ENCODE results near the gene FGF14. TPM values are rescaled to one million over a fixed set of nuclear protein-coding genes. Genes with fewer than 3 reads are reported as not detected.

The FGF14 gene
- polyA plus RNA-seq, 1 donor (not counting 4 experiments of a cell fraction or from before 2014, with no cell fraction given) = 0.09 TPM

DNA sequence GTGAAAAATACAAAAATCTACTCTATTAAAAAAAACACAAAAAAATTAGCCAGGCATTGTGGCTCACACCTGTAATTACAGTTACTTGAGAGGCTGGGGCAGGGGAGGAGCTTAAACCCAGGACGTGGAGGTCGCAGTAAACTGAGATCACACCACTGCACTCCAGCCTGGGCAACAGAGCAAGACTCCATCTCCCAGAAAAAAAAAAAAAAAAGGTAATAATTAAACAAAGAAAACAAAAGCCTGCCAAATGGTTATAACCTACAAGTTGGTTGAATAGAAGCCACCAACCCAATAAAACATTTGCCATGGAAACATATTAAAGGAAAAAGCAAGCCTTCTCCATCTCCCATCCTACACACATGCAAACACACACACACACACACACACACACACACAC, 694.2 kb downstream of the FGF14 start:
- Histone ChIP-seq H3K9me3 (ENCODE audit: control insufficient read depth, low read depth, low read length) (no peaks in the 10 kb centered on the region), H3K27me3 (ENCODE audit: control insufficient read depth, extremely low read depth, insufficient read depth, low read length) (no peaks in the 10 kb centered on the region), H3K9me1 (ENCODE audit: control insufficient read depth, extremely low read depth, insufficient read depth, low read length) (no peaks in the 10 kb centered on the region), H3K4me1 (ENCODE audit: control insufficient read depth, extremely low read depth, insufficient read depth, low read length) (no peaks in the 10 kb centered on the region), H3K27ac (ENCODE audit: control insufficient read depth, insufficient read depth, low read length) (no peak overlapping the region), H3K4me3 (ENCODE audit: control insufficient read depth in 2 of 3, extremely low read depth in 1 of 3, insufficient read depth in 2 of 3, low read depth in 1 of 3, low read length in 3 of 3) (no peak overlapping the region), H3K4me2 (ENCODE audit: control insufficient read depth, extremely low read depth, insufficient read depth, low read depth, low read length) (no peak overlapping the region), H3K36me3 (ENCODE audit: control insufficient read depth in 2 of 2, extremely low read depth in 1 of 2, insufficient read depth in 2 of 2, low read length in 2 of 2) (no peaks in the 10 kb centered on the region), H3K79me2 (ENCODE audit: control insufficient read depth, insufficient read depth, low read length) (no peaks in the 10 kb centered on the region), H2AFZ (ENCODE audit: control insufficient read depth, low read length) (no peak overlapping the region), H4K20me1 (ENCODE audit: control insufficient read depth, extremely low read depth, insufficient read depth, low read length) (no peaks in the 10 kb centered on the region), H3K9ac (ENCODE audit: control insufficient read depth, extremely low read depth, insufficient read depth, low read length) (no peak overlapping the region)
- FAIRE-seq = no peak
- dilution Hi-C loops (cut with MboI; ENCODE audit: extremely low pct_ligation_motif_present, low sequenced_read_pairs) = no loop called here
- DNase-seq (ENCODE audit: low read depth, low spot score) = no peak
- TF ChIP-seq, protein P1, sequence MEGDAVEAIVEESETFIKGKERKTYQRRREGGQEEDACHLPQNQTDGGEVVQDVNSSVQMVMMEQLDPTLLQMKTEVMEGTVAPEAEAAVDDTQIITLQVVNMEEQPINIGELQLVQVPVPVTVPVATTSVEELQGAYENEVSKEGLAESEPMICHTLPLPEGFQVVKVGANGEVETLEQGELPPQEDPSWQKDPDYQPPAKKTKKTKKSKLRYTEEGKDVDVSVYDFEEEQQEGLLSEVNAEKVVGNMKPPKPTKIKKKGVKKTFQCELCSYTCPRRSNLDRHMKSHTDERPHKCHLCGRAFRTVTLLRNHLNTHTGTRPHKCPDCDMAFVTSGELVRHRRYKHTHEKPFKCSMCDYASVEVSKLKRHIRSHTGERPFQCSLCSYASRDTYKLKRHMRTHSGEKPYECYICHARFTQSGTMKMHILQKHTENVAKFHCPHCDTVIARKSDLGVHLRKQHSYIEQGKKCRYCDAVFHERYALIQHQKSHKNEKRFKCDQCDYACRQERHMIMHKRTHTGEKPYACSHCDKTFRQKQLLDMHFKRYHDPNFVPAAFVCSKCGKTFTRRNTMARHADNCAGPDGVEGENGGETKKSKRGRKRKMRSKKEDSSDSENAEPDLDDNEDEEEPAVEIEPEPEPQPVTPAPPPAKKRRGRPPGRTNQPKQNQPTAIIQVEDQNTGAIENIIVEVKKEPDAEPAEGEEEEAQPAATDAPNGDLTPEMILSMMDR (optimal IDR thresholded peaks at IDR 0.05 in 1 of 3, IDR thresholded peaks at IDR 0.05 in 1 of 3, conservative IDR thresholded peaks at IDR 0.05 in 1 of 3; ENCODE audit: extremely low read depth in 1 of 3, insufficient read depth in 2 of 3, low read length in 3 of 3) = no peak
- TF ChIP-seq EZH2 (IDR thresholded peaks at IDR 0.05; ENCODE audit: low read length) = no peak

DNA sequence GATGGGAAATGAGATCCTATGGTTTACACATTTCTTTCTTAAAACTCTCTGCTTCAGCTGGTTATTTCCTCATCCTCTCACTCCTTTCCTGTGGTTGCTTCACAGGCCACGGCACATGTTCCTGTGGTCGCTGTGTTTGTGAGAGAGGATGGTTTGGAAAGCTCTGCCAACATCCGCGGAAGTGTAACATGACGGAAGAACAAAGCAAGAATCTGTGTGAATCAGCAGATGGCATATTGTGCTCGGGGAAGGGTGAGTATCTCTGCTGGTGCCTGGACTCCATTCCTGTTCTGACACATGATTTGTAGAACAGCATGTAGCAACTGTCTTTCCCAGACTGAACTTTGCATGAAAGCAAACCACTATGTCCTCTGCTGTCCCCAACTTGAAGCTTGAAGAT, 695.2 kb downstream of the FGF14 start:
- Histone ChIP-seq H3K9ac (ENCODE audit: control insufficient read depth, extremely low read depth, insufficient read depth, low read length) (no peak overlapping the region), H4K20me1 (ENCODE audit: control insufficient read depth, extremely low read depth, insufficient read depth, low read length) (no peaks in the 10 kb centered on the region), H3K36me3 (ENCODE audit: control insufficient read depth in 2 of 2, extremely low read depth in 1 of 2, insufficient read depth in 2 of 2, low read length in 2 of 2) (no peaks in the 10 kb centered on the region), H3K79me2 (ENCODE audit: control insufficient read depth, insufficient read depth, low read length) (no peaks in the 10 kb centered on the region), H3K4me1 (ENCODE audit: control insufficient read depth, extremely low read depth, insufficient read depth, low read length) (no peaks in the 10 kb centered on the region), H2AFZ (ENCODE audit: control insufficient read depth, low read length) (no peak overlapping the region), H3K9me3 (ENCODE audit: control insufficient read depth, low read depth, low read length) (no peaks in the 10 kb centered on the region), H3K27ac (ENCODE audit: control insufficient read depth, insufficient read depth, low read length) (no peak overlapping the region), H3K9me1 (ENCODE audit: control insufficient read depth, extremely low read depth, insufficient read depth, low read length) (no peaks in the 10 kb centered on the region), H3K27me3 (ENCODE audit: control insufficient read depth, extremely low read depth, insufficient read depth, low read length) (no peaks in the 10 kb centered on the region), H3K4me3 (ENCODE audit: control insufficient read depth in 2 of 3, extremely low read depth in 1 of 3, insufficient read depth in 2 of 3, low read depth in 1 of 3, low read length in 3 of 3) (no peak overlapping the region), H3K4me2 (ENCODE audit: control insufficient read depth, extremely low read depth, insufficient read depth, low read depth, low read length) (no peak overlapping the region)
- no peak for DNase-seq (ENCODE audit: low read depth, low spot score)
- FAIRE-seq = no peak
- TF ChIP-seq, protein P1 (optimal IDR thresholded peaks at IDR 0.05 in 1 of 3, IDR thresholded peaks at IDR 0.05 in 1 of 3, conservative IDR thresholded peaks at IDR 0.05 in 1 of 3; ENCODE audit: extremely low read depth in 1 of 3, insufficient read depth in 2 of 3, low read length in 3 of 3) = no peak
- TF ChIP-seq EZH2 (IDR thresholded peaks at IDR 0.05; ENCODE audit: low read length) = no peak
- dilution Hi-C loops (cut with MboI; ENCODE audit: extremely low pct_ligation_motif_present, low sequenced_read_pairs) = no loop called here

Measured in keratinocyte (primary cell).